IMR-90 (cell line): Measurements from ENCODE around the gene ETV3L.

Experiments
- CHD1 ChIP-seq: IDR thresholded peaks from 2 replicates; pipeline ENCODE4 v1.6.1; 2012; ENCODE audit warnings: low read depth, low read length, improper control_type of control experiment
- CTCF ChIP-seq: conservative IDR thresholded peaks from 2 replicates; pipeline ENCODE4 v1.5.1; 2012; ENCODE audit warnings: mild to moderate bottlenecking, low read depth, low read length, improper control_type of control experiment
- ELK1 ChIP-seq: fragments of 150-350 bp; IDR thresholded peaks from 2 replicates; pipeline ENCODE4 v1.6.1; 2016; ENCODE audit warnings: low read depth, mild to moderate bottlenecking, low read length, moderate library complexity, borderline replicate concordance
- POLR2A ChIP-seq: IDR thresholded peaks from 2 replicates; pipeline ENCODE4 v1.6.1; 2012; ENCODE audit warnings: mild to moderate bottlenecking, low read depth, low read length
- RAD21 ChIP-seq: IDR thresholded peaks from 2 replicates; pipeline ENCODE4 v1.6.1; 2012; ENCODE audit warnings: low read length, improper control_type of control experiment

GRCh38 chr1:157119448-157119847 lies 19.8 kb upstream of the ETV3L start:
- no peak for TF ChIP-seq CHD1
- no peak for TF ChIP-seq ELK1
- no peak for TF ChIP-seq POLR2A
- TF ChIP-seq RAD21, result no peak
- TF ChIP-seq CTCF, result no peak
